GM12873 (cell line): ENCODE results near the gene TSSK6.

Experiments
- CTCF ChIP-seq: IDR thresholded peaks from 2 replicates; pipeline ENCODE4 v1.5.1; 2012; ENCODE audit warnings: low read depth, mild to moderate bottlenecking, moderate library complexity, low read length, control low read depth; ENCODE audit not compliant: insufficient read depth; ENCODE audit errors: missing control alignments

Gene TSSK6

GRCh38 chr19:19508217-19508616 lies 7.1 kb downstream of the TSSK6 start:
- TF ChIP-seq CTCF, result no peak

GRCh38 chr19:19507354-19507753 lies 8.0 kb downstream of the TSSK6 start:
- TF ChIP-seq CTCF, result no peak

GRCh38 chr19:19506592-19506991 lies 8.8 kb downstream of the TSSK6 start:
- TF ChIP-seq CTCF, result no peak

GRCh38 chr19:19505669-19506326 lies 9.6 kb downstream of the TSSK6 start:
- TF ChIP-seq CTCF, result no peak

- TF ChIP-seq CTCF, result no peak
These were observed 10.3 kb downstream of the TSSK6 start for GRCh38 chr19:19504754-19505668.

- TF ChIP-seq CTCF, result no peak
These were observed 12.3 kb downstream of the TSSK6 start for GRCh38 chr19:19502808-19503602.

- no peak for TF ChIP-seq CTCF
These were observed 13.1 kb downstream of the TSSK6 start for GRCh38 chr19:19502281-19502680.
